DND-41 (cell line): Measurements from ENCODE around the gene SLC17A7.

Experiments
- CTCF ChIP-seq: IDR thresholded peaks from 2 replicates; pipeline ENCODE4 v1.5.1; 2012; ENCODE audit warnings: borderline replicate concordance, low read length, moderate library complexity, mild to moderate bottlenecking; ENCODE audit not compliant: poor library complexity, severe bottlenecking; ENCODE audit errors: extremely low read depth
- EZH2 ChIP-seq: IDR thresholded peaks from 3 replicates; pipeline ENCODE4 v1.6.1; 2012; ENCODE audit warnings: borderline replicate concordance, low read depth, mild to moderate bottlenecking, moderate library complexity, low read length, inconsistent platforms; ENCODE audit not compliant: severe bottlenecking

GRCh38 chr19:49437231-49437630 is 4.1 kb downstream of the SLC17A7 start:
- no peak for TF ChIP-seq CTCF
- TF ChIP-seq EZH2: no peak
